GM15510 (cell line): Measurements from ENCODE around the gene CFAP410.

Experiments used
- POLR2A ChIP-seq: IDR thresholded peaks from 3 replicates; pipeline ENCODE4 v1.6.1; 2011; ENCODE audit warnings: borderline replicate concordance; ENCODE audit not compliant: insufficient read length; ENCODE audit errors: extremely low read depth

Gene CFAP410

GRCh38 chr21:44338971-44339910, at the start of gene CFAP410:
CFAP410 (minus strand) TSS chr21:44339390; CDS start chr21:44339194, 196 bp downstream.
- TF ChIP-seq POLR2A: peak; percentile 92

GRCh38 chr21:44384968-44385367, 45.8 kb upstream of the CFAP410 start:
- no peak for TF ChIP-seq POLR2A

GRCh38 chr21:44383216-44383615, 44.0 kb upstream of the CFAP410 start:
- TF ChIP-seq POLR2A: no peak

- TF ChIP-seq POLR2A: no peak
These were observed 43.3 kb upstream of the CFAP410 start for GRCh38 chr21:44382536-44382935.

GRCh38 chr21:44381874-44382273, 42.7 kb upstream of the CFAP410 start:
- no peak for TF ChIP-seq POLR2A

- no peak for TF ChIP-seq POLR2A
These were observed 41.7 kb upstream of the CFAP410 start for GRCh38 chr21:44380876-44381275.

- no peak for TF ChIP-seq POLR2A
These were observed 41.0 kb upstream of the CFAP410 start for GRCh38 chr21:44379991-44380865.

GRCh38 chr21:44379515-44379848, 40.3 kb upstream of the CFAP410 start:
- no peak for TF ChIP-seq POLR2A

- no peak for TF ChIP-seq POLR2A
These were observed 39.7 kb upstream of the CFAP410 start for GRCh38 chr21:44378646-44379514.

GRCh38 chr21:44377922-44378645, 38.9 kb upstream of the CFAP410 start:
- TF ChIP-seq POLR2A: no peak

- no peak for TF ChIP-seq POLR2A
These were observed 38.2 kb upstream of the CFAP410 start for GRCh38 chr21:44377201-44377921.

GRCh38 chr21:44376606-44377005, 37.4 kb upstream of the CFAP410 start:
- TF ChIP-seq POLR2A: no peak

GRCh38 chr21:44375761-44376241, 36.6 kb upstream of the CFAP410 start:
- TF ChIP-seq POLR2A: no peak
